ENCODE results near the gene CDKN2D.

GRCh38 chr19:10562609-10563008, 6.2 kb downstream of the CDKN2D start:
- TF ChIP-seq CTCF (IDR thresholded peaks at IDR 0.05) = no peak
- no peak for TF ChIP-seq POLR2AphosphoS5 (IDR thresholded peaks at IDR 0.05)
- no peak for TF ChIP-seq POLR2A (IDR thresholded peaks at IDR 0.05)

Measured in prostate gland (tissue), 2 donors.